Coronary artery (tissue), 2 donors: ENCODE results near the gene NEAT1.
"Not testable (repeated sequence)": the region's sequence is repeated elsewhere in the genome, so short reads cannot be mapped to it uniquely, and the experiment has no call there.

ENCODE experiments used
- DNase-seq: peaks from one replicate; pipeline ENCODE4 v3.0.0-alpha.2; 2017; ENCODE audit warnings: low spot score
- H3K27ac ChIP-seq, 2 donors: fragments of 200-600 bp; sonication (generic); one replicate each; pipeline ENCODE4 v1.5.1; 2016 to 2019
- H3K4me3 ChIP-seq: fragments of 200-600 bp; sonication (generic); 2 replicates; pipeline ENCODE4 v1.5.1; 2016; ENCODE audit warnings: mild to moderate bottlenecking, moderate library complexity
- TF ChIP-seq, protein P1 (sequence below): fragments of 200-600 bp; sonication (generic); IDR thresholded peaks from one replicate; pipeline ENCODE4 v1.5.1; 2019; ENCODE audit warnings: antibody characterized with exemption

Gene NEAT1

DNA sequence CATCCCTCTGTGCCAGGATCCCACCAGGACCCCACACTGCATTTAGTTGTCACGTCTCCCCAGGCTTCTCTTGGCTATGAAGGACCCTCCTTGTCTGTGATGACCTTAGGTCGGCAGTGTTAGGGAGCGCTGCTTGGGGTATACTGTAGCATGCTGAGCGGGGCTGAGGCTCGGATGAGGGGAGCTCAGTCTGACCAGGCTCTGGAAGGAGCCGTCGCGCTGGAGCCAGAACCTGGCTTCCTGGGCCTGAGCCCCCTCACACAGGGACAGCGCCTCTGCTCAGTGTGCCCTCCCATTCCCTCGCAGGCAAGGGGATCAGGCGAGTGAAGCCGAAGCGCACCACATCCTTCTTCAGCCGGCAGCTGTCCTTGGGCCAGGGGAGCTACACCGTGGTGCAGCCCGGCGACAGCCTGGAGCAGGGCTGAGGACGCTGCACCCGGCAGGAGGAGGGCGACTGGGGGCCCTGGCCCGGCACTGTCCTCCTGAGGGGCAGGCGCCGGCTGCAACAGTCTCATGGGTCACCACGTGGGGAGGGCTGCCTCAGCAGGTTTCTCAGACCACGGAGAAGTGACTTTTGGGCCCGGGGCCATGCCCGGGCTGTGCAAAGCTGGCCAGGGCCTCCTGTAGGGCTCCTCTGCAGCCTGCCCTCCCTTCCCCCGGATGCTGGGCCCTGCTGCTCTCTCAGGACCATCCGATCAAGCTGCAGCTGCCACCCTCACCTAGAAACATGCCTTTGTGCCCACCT lies 11.5 kb upstream of the NEAT1 start:
- Histone ChIP-seq H3K27ac (no peak overlapping the region), H3K4me3 (no peak overlapping the region)
- DNase-seq, result no peak
- TF ChIP-seq, protein P1, sequence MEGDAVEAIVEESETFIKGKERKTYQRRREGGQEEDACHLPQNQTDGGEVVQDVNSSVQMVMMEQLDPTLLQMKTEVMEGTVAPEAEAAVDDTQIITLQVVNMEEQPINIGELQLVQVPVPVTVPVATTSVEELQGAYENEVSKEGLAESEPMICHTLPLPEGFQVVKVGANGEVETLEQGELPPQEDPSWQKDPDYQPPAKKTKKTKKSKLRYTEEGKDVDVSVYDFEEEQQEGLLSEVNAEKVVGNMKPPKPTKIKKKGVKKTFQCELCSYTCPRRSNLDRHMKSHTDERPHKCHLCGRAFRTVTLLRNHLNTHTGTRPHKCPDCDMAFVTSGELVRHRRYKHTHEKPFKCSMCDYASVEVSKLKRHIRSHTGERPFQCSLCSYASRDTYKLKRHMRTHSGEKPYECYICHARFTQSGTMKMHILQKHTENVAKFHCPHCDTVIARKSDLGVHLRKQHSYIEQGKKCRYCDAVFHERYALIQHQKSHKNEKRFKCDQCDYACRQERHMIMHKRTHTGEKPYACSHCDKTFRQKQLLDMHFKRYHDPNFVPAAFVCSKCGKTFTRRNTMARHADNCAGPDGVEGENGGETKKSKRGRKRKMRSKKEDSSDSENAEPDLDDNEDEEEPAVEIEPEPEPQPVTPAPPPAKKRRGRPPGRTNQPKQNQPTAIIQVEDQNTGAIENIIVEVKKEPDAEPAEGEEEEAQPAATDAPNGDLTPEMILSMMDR, result no peak

DNA sequence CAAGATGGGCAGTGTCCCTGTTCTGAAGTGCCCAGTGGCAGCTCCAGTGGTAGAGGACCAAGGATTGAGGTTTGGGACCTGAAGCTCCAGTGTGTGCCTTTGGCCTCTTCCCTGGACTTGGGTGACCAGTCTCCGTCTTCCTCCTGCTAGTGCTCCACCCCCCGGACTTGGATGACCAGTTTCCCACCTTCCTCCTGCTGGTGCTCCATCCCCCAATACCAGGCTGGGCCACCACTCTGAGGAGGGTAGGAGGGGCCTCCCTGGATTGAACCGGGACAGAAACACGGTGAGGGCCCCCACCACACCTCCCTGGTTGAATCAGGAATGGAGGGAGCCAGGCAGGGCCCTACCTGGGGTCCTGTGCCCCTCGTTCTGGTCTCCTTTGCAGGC lies 10.9 kb upstream of the NEAT1 start:
- TF ChIP-seq, protein P1, result no peak
- Histone ChIP-seq H3K27ac (no peak overlapping the region), H3K4me3 (no peak overlapping the region)
- no peak for DNase-seq

DNA sequence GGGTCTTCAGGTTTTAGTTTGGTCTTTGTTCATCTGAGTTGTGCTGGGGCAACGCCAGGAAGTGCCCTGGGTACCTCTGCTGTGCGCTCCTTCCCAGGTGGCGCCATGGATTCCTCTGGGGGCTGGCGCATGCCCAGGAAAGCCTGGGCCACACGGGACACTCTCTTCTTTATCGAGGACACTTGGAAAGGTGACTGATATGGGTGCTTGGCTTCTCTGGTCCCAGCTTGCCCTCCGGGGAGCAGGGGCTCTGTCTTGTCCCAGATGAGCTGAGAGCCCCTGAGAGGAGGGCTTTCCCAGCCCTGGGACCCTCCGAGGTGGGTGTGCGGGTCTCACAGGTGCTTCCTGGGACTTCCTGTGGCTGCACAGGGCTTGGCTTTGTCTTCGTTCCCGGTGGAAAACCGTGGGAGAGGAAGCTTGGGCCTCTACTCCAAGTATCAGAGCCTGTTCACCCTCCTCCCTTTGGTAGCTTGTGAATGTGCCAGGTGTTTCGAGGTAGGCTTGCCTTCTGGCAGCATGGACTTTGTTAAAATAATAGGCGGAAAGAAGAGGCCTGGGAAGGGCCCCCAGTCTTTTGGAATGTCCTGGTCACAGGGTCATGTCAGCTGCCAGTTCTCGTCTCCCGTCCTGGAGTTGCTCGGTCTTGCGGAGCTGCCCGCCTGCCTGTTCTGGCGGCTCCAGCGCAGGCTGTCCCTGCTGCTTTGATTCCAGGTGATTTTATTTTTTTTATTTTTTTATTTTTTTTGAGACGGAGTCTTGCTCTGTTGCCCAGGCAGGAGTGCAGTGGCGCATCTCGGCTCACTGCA lies 10.1 kb upstream of the NEAT1 start:
- H3K27ac ChIP-seq, result no peak overlapping the region
- DNase-seq, result no peak

DNA sequence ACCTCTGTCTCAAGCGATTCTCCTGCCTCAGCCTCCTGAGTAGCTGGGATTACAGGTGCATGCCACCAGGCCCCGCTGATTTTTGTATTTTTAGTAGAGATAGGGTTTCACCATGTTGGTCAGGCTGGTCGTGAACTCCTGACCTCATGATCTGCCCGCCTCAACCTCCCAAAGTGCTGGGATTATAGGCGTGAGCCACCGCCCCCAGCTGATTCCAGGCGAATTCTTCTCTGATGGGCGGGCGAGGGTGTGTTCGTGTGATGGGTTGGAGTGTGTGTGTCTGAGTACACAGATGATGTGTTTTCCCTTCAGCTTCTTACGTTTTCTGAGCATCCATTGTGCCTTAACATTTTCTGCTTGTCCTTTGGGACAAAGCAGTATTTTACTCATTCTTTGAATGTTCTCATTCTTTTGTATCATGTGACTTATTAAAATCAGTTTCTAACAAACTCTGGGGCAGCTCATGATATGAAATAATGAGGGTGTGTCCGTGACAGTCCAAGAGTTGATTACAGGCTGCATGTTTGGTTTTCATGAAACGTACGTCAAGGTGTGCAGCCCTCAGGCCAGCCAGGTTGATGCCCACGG lies 9.4 kb upstream of the NEAT1 start:
- peak; percentile 62 for DNase-seq
- H3K27ac ChIP-seq, result peak overlapping the region in 1 of 2 donors; percentile 1

More for the DNA sequence above, 10.1 kb upstream of the NEAT1 start:
- TF ChIP-seq, protein P1, result no peak
- no peak overlapping the region for H3K4me3 ChIP-seq

DNA sequence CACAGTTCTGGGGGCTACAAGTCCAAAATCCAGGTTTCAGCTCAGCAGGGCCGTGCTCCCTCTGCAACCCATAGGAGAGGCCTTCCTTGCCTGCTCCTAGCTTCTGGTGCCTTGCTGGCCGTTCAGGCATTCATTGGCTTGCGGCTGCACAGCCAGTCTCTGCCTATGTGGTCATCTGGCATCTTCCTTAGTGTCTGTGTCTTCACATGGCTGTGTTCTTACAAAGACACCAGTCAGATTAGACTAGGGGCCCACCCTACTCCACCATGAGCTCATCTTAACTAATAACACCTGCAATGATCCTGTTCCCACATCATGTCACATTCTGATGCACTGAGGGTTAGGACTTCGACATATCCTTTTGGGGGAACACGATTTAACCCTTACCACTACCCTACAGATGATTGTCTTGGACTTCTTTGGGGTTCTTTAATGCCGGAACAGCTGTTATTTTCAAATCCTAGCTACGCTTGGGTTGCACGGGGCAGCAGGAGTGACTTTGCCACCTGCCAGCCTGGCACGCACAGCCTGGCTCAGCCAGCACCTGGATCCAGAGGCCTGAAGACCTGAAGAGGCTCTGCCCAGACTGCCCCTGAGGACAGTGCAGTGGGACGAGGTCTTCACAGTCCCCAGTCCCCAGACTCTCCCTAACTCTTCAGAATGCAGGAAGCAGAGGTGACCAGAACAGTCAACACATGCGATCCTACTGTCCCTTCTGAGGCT lies 7.7 kb upstream of the NEAT1 start:
- H3K4me3 ChIP-seq, result no peak overlapping the region
- H3K27ac ChIP-seq, result peak overlapping the region in 1 of 2 donors; percentile 6
- peak; percentile 71 for DNase-seq

More for the DNA sequence above, 9.4 kb upstream of the NEAT1 start:
- not testable (repeated sequence) for H3K4me3 ChIP-seq

DNA sequence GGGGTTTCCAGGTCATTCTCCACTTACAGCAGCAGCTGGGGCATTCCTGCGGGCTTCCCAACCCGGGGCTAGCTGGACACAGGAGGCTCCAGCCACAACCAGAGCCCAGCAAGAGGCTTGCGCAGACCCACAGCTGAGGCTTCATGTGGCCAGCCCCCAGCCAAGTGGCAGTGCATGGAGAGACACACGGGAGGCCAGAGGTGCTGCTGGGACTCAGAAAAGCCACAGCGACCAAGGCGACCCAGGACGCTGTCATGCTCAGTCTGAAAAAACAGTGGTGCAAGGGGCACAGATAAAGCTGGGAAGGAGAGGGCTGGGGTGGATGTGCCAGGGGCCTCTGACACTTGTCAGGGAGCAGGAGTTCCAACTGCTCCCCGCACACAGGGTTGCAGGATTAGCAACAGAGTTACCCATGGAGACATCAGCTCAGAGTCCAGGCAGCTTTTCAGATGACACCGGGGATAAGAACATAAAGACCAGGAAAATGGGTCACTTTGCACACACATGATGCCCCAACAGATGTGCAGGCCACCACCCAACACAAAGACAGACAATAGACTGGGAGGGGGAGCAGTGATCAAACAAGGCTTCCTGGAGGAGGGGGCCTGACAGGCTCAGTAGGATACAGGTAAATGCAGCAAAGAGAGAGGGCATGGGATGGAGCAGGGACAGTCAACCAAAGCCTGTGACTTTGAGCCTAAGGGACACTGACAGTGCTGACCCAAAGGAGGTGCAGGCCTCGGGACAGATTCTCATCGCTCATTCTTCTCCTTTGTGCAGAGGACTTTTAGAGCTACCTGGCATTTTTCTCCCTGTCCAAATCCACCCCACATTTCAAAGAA lies 6.9 kb upstream of the NEAT1 start:
- Histone ChIP-seq H3K27ac (peak overlapping the region in 1 of 2 donors; percentile 100), H3K4me3 (peak overlapping the region; percentile 90)
- peak; percentile 73 for DNase-seq
- TF ChIP-seq, protein P1, result no peak

More for the DNA sequence above, 7.7 kb upstream of the NEAT1 start:
- TF ChIP-seq, protein P1, result no peak
